Keratinocyte (primary cell): ENCODE measurements around the gene RARRES1.

Experiments used
- EZH2 ChIP-seq: IDR thresholded peaks from one replicate; pipeline ENCODE4 v1.6.1; 2012; ENCODE audit warnings: inconsistent platforms, mild to moderate bottlenecking, low read length, moderate library complexity
- TF ChIP-seq, protein P1 (sequence below), 3 experiments: IDR thresholded peaks in 1 of 3; conservative IDR thresholded peaks in 1 of 3; optimal IDR thresholded peaks in 1 of 3; 2 replicates in 2 of 3; 3 replicates in 1 of 3; pipeline versions ENCODE3 to v1.5.1; 2011; ENCODE audit warnings: low read length in 3 of 3, mild to moderate bottlenecking in 3 of 3, moderate library complexity in 2 of 3, control low read depth in 1 of 3, inconsistent platforms in 1 of 3; ENCODE audit not compliant: insufficient read depth in 2 of 3; ENCODE audit errors: extremely low read depth in 1 of 3

DNA sequence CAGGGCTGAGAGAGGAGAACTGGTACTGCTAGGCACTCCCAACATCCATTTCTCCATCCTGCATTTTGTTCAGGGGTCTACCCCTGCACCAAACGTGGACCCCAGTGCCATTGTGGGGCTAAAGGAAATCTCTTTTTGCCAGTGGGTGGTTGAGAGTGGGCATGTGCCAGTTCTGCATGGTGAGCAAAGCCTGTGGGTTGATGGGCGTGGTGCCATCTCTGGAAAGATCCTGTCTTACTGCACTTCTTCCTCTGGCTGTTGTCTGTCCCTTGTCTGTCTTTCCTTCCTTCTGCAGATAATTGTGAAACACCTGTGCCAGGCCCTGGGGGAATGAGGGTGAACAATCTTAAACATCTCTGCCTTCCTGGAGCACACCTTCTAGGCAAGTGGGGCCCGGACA is 1.4 kb upstream of the RARRES1 start:
- TF ChIP-seq, protein P1, sequence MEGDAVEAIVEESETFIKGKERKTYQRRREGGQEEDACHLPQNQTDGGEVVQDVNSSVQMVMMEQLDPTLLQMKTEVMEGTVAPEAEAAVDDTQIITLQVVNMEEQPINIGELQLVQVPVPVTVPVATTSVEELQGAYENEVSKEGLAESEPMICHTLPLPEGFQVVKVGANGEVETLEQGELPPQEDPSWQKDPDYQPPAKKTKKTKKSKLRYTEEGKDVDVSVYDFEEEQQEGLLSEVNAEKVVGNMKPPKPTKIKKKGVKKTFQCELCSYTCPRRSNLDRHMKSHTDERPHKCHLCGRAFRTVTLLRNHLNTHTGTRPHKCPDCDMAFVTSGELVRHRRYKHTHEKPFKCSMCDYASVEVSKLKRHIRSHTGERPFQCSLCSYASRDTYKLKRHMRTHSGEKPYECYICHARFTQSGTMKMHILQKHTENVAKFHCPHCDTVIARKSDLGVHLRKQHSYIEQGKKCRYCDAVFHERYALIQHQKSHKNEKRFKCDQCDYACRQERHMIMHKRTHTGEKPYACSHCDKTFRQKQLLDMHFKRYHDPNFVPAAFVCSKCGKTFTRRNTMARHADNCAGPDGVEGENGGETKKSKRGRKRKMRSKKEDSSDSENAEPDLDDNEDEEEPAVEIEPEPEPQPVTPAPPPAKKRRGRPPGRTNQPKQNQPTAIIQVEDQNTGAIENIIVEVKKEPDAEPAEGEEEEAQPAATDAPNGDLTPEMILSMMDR (optimal IDR thresholded peaks at IDR 0.05 in 1 of 3, IDR thresholded peaks at IDR 0.05 in 1 of 3, conservative IDR thresholded peaks at IDR 0.05 in 1 of 3; ENCODE audit: extremely low read depth in 1 of 3, insufficient read depth in 2 of 3, low read length in 3 of 3), result no peak
- no peak for TF ChIP-seq EZH2
